ENCODE results near the gene PRKAG2.

DNA sequence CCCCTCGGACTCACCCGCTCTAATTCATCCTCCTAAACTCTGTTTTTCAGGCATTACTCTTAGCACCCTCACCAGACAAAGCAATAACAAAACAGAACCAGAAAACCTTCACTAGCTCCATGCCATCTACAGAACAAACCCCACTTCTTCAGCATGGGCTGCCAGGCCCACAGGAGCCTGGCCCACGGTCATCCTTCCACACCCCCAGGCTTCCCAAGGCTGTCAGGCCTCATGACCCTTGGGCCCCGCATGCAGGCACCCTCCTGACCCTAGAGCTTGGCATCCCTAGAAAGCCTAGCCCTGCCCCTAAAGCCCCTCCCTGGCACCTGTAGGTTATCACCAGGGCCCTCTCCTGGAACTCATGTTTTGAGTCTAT lies 59.6 kb downstream of the PRKAG2 start:
- TF ChIP-seq, protein P1, sequence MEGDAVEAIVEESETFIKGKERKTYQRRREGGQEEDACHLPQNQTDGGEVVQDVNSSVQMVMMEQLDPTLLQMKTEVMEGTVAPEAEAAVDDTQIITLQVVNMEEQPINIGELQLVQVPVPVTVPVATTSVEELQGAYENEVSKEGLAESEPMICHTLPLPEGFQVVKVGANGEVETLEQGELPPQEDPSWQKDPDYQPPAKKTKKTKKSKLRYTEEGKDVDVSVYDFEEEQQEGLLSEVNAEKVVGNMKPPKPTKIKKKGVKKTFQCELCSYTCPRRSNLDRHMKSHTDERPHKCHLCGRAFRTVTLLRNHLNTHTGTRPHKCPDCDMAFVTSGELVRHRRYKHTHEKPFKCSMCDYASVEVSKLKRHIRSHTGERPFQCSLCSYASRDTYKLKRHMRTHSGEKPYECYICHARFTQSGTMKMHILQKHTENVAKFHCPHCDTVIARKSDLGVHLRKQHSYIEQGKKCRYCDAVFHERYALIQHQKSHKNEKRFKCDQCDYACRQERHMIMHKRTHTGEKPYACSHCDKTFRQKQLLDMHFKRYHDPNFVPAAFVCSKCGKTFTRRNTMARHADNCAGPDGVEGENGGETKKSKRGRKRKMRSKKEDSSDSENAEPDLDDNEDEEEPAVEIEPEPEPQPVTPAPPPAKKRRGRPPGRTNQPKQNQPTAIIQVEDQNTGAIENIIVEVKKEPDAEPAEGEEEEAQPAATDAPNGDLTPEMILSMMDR (conservative IDR thresholded peaks at IDR 0.05 in 1 of 2, IDR thresholded peaks at IDR 0.05 in 1 of 2; ENCODE audit: extremely low read depth in 1 of 2, insufficient read depth in 1 of 2, low read depth in 1 of 2, low read length in 2 of 2), result no peak
- TF ChIP-seq EZH2 (IDR thresholded peaks at IDR 0.05; ENCODE audit: borderline replicate concordance, low read length), result no peak

All from mammary epithelial cell (primary cell).